Neural cell (in vitro differentiated cells): ENCODE data around the gene XAF1.

Experiments
- CTCF ChIP-seq: fragments of 450-650 bp; IDR thresholded peaks from 2 replicates; pipeline ENCODE4 v1.5.1; 2014; ENCODE audit warnings: antibody characterized with exemption, mild to moderate bottlenecking, moderate library complexity; ENCODE audit not compliant: poor library complexity, severe bottlenecking
- EZH2 ChIP-seq: fragments of 200-600, 300-800 bp; shearing (Covaris generic), sonication (generic); IDR thresholded peaks from 2 replicates; pipeline ENCODE4 v1.6.1; 2014; ENCODE audit warnings: antibody characterized with exemption, low read length, borderline replicate concordance, mild to moderate bottlenecking; ENCODE audit not compliant: insufficient read depth, poor library complexity, severe bottlenecking
- MXI1 ChIP-seq: fragments of 450-650 bp; conservative IDR thresholded peaks from 2 replicates; pipeline ENCODE4 v1.6.1; 2014; ENCODE audit warnings: antibody characterized with exemption, mild to moderate bottlenecking; ENCODE audit not compliant: poor library complexity, severe bottlenecking
- POLR2AphosphoS5 ChIP-seq: IDR thresholded peaks from 2 replicates; pipeline ENCODE4 v1.6.1; 2012
- REST ChIP-seq: IDR thresholded peaks from 2 replicates; pipeline ENCODE4 v1.6.1; 2012; ENCODE audit warnings: borderline replicate concordance
- TAF1 ChIP-seq: IDR thresholded peaks from 2 replicates; pipeline ENCODE4 v1.6.1; 2012; ENCODE audit warnings: low read depth

- TF ChIP-seq REST (no peak), EZH2 (no peak), CTCF (no peak), TAF1 (no peak), MXI1 (no peak), POLR2AphosphoS5 (no peak)
Measured at GRCh38 chr17:6818938-6819337, 63.1 kb downstream of the XAF1 start.
